NCI-H460 (cell line): ENCODE results near the gene ENDOU. TPM values are rescaled to one million over a fixed set of nuclear protein-coding genes. Genes with fewer than 3 reads are reported as not detected.
A peak's percentile ranks its signal among the peaks of the same experiment; 100 is the strongest.
"Not testable (repeated sequence)": the region's sequence is repeated elsewhere in the genome, so short reads cannot be mapped to it uniquely, and the experiment has no call there.

ENCODE experiments used
- DNase-seq: peaks from one replicate; pipeline ENCODE4 v3.0.0-alpha.2; 2016; ENCODE audit warnings: low read depth; ENCODE audit errors: extremely low read depth
- total RNA-seq: library from RNA; depleted of rRNA; stranded (reverse); fragments of >200 nt; shearing (Covaris generic); gene quantifications from 2 replicates; pipeline ENCODE4 v1.2.3, GENCODE V29; 2014; rRNA removed

The ENDOU gene
- total RNA-seq, 1 experiment from 2014 or later: 0.37 TPM

GRCh38 chr12:47700263-47700662 lies 25.0 kb downstream of the ENDOU start:
- DNase-seq: no peak

GRCh38 chr12:47698631-47699030 lies 26.7 kb downstream of the ENDOU start:
- DNase-seq: no peak

DNA sequence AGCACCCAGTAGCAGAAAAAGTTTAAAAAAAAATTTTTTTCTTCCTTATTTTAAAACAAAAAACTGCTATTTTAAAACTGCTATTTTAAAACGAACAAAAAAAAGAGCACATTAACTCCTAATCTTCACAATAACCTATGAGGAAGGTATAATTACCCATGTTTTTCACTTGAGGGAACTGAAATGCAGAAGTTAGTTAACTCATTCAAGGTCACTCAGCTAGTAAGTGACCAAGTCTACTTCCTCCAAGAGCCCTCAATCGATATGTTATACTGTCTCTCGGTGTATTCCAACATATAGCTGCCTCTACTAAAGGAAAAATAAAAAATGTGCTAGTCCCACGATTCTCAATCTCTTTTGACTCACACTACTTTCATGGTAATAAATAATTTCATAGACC lies 27.2 kb downstream of the ENDOU start:
- DNase-seq: no peak

DNA sequence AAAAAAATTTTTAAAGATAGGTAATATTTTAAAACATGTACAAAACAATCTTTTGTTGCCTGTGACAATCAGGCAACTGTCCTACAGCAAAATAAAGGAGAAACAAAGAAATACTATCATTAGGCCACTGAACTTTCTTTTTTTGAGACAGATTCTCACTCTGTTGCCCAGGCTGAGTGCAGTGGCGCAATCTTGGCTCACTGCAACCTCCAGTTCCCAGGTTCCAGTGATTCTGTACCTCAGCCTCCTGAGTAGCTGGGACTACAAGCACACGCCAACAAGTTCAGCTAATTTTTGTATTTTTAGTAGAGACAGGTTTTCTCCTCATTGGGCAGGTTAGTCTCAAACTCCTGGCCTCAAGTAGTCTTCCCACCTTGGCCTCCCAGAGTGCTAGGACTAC lies 36.1 kb downstream of the ENDOU start:
- no peak for DNase-seq

- no peak for DNase-seq
Measured at GRCh38 chr12:47687636-47688035, 37.7 kb downstream of the ENDOU start.

DNA sequence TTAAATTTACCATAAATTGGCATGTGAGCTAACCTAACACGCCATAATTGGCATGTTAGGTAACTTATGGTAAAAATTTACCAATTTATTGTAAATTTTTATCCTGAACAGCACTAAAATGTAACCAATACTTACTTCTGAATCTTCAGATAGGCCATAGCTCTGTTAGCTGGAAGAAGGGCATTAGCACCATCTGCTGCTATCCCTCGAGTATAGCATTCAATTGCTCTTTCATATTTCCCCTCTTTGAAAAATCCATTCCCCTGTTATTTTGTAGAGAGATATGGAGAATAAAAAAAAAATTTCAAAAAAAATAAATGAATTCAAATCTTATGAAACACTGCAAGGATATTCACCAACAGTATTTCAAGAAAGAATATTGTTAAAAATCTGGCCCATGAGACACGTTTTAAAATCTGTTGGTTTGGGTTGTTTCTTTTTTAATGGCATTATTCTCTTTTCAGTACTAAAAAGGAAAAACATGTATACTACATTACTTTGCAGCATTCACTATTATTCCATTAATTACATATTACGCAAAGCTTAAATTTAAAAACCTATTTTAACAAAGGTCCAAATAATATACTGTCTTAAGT lies 38.5 kb downstream of the ENDOU start:
- peak; percentile 31 for DNase-seq

- DNase-seq: no peak
Measured at GRCh38 chr12:47679785-47680184, 45.5 kb downstream of the ENDOU start.

GRCh38 chr12:47672068-47672467 lies 53.2 kb downstream of the ENDOU start:
- no peak for DNase-seq

DNA sequence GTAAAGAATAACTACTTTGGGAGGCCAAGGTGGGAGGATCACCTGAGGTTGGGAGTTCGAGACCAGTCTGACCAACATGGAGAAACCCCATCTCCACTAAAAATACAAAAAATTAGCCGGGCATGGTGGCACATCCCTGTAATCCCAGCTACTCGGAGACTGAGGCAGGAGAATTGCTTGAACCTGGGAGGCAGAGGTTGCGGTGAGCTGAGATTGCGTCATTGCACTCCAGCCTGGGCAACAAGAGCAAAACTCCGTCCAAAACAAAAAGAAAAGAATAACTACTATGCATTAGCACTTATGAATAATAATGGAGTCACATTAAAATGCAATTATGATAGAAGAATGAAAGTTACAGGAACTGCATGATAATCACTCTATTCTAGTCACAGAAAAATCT lies 57.4 kb downstream of the ENDOU start:
- not testable (repeated sequence) for DNase-seq

Other genes with a start within 250 kb of the ENDOU start
- gene RPAP3, start 19.5 kb downstream of the ENDOU start, total RNA-seq: 37.9 and 43.7 TPM in 2 replicates
- 7.6 and 10.8 TPM in 2 replicates for gene RAPGEF3, start 33.4 kb upstream of the ENDOU start, total RNA-seq
- 111 and 123 TPM in 2 replicates for gene SLC48A1, start 47.7 kb upstream of the ENDOU start, total RNA-seq
- 16.5 and 17.2 TPM in 2 replicates for gene HDAC7, start 94.4 kb upstream of the ENDOU start, total RNA-seq
- 2.4 TPM in 2 replicates for gene VDR, start 179.5 kb upstream of the ENDOU start, total RNA-seq
- gene TMEM106C, start 238.1 kb upstream of the ENDOU start, total RNA-seq: 191 and 195 TPM in 2 replicates